ENCODE results near the gene DDX18.

GRCh38 chr2:117858336-117858735, 43.8 kb downstream of the DDX18 start:
- no peak for TF ChIP-seq CTCF (conservative IDR thresholded peaks at IDR 0.05; ENCODE audit: low read length)
- no peak for TF ChIP-seq EZH2phosphoT487 (IDR thresholded peaks at IDR 0.05; ENCODE audit: borderline replicate concordance, low read depth, low read length)
